SK-N-SH (cell line): ENCODE results near the gene RBM28. TPM values are rescaled to one million over a fixed set of nuclear protein-coding genes. Genes with fewer than 3 reads are reported as not detected.
A peak's percentile ranks its signal among the peaks of the same experiment; 100 is the strongest.

Experiments
- CHD2 ChIP-seq: fragments of 150-350 bp; IDR thresholded peaks from 2 replicates; pipeline ENCODE4 v1.6.1; 2018; ENCODE audit warnings: low read length; ENCODE audit not compliant: partially characterized antibody
- ELF1 ChIP-seq: IDR thresholded peaks from 2 replicates; pipeline ENCODE4 v1.4.0; 2012
- EP300 ChIP-seq, 2 experiments: IDR thresholded peaks; 2 replicates each; pipeline versions ENCODE4 v1.4.0 to v1.6.1; 2012; ENCODE audit warnings: borderline replicate concordance in 1 of 2, low read depth in 1 of 2, low read length in 1 of 2
- EZH2phosphoT487 ChIP-seq: fragments of 200-600 bp; sonication (generic); IDR thresholded peaks from 2 replicates; pipeline ENCODE4 v1.6.1; 2017; ENCODE audit warnings: low read depth, mixed run types, mild to moderate bottlenecking, antibody characterized with exemption, moderate library complexity, borderline replicate concordance
- FOXJ3 ChIP-seq: sonication (generic); formaldehyde crosslinking; IDR thresholded peaks from 2 replicates; pipeline ENCODE4 v1.5.1; 2020; ENCODE audit warnings: mild to moderate bottlenecking, missing genetic modification reagents
- FOXM1 ChIP-seq: IDR thresholded peaks from 2 replicates; pipeline ENCODE4 v1.4.0; 2012; ENCODE audit warnings: low read depth, mild to moderate bottlenecking
- GABPA ChIP-seq: IDR thresholded peaks from 2 replicates; pipeline ENCODE4 v1.4.0; 2012; ENCODE audit warnings: low read depth, mild to moderate bottlenecking
- GATA2 ChIP-seq: sonication (generic); formaldehyde crosslinking; IDR thresholded peaks from 2 replicates; pipeline ENCODE4 v1.5.0; 2020; ENCODE audit warnings: mild to moderate bottlenecking, missing genetic modification reagents
- IRF3 ChIP-seq: fragments of 150-350 bp; IDR thresholded peaks from 2 replicates; pipeline ENCODE4 v1.6.1; 2016; ENCODE audit warnings: mild to moderate bottlenecking, low read depth, low read length
- MEF2A ChIP-seq: IDR thresholded peaks from 2 replicates; pipeline ENCODE4 v1.4.0; 2012; ENCODE audit warnings: low read depth, borderline replicate concordance
- PBX3 ChIP-seq: IDR thresholded peaks from 2 replicates; pipeline ENCODE4; 2012
- REST ChIP-seq: IDR thresholded peaks from 2 replicates; pipeline ENCODE4 v1.6.1; 2012; ENCODE audit warnings: mild to moderate bottlenecking, low read depth, low read length, moderate library complexity
- RFX5 ChIP-seq: IDR thresholded peaks from 2 replicates; pipeline ENCODE4 v1.6.1; 2012; ENCODE audit warnings: mild to moderate bottlenecking, improper control_type of control experiment, low read length
- SMC3 ChIP-seq: IDR thresholded peaks from 2 replicates; pipeline ENCODE4 v1.6.1; 2012; ENCODE audit warnings: low read depth, low read length, improper control_type of control experiment
- TEAD4 ChIP-seq: IDR thresholded peaks from 2 replicates; pipeline ENCODE4 v1.4.0; 2012; ENCODE audit warnings: mild to moderate bottlenecking, borderline replicate concordance; ENCODE audit not compliant: insufficient read depth
- YY1 ChIP-seq: IDR thresholded peaks from 2 replicates; pipeline ENCODE4 v1.4.0; 2012; ENCODE audit warnings: low read depth, mild to moderate bottlenecking
- polyA plus RNA-seq, 3 experiments: library from polyadenylated mRNA; depleted of rRNA; stranded (reverse); fragments of >200 nt; gene quantifications; 2 replicates each; pipeline ENCODE4 v1.2.3, GENCODE V29; 2012

Gene RBM28
- polyA plus RNA-seq, 1 of the 3 experiments (the other 2 are of a cell fraction), result 29.1 TPM

- TF ChIP-seq REST, result no peak
- TF ChIP-seq GABPA, result no peak
- TF ChIP-seq SMC3, result peak; percentile 32; the same call in 1 of the 2 replicates
- peak; percentile 60 for TF ChIP-seq PBX3
- no peak; the same call in 1 of the 2 replicates for TF ChIP-seq RFX5
- peak; percentile 48 to 99; a peak in 3 of 4 replicates for TF ChIP-seq EP300 (IDR thresholded peaks at IDR 0.05; ENCODE audit: borderline replicate concordance in 1 of 2, low read depth in 1 of 2, low read length in 1 of 2)
- TF ChIP-seq CHD2, result peak; percentile 98
- no peak for TF ChIP-seq EZH2phosphoT487
- peak; percentile 93 for TF ChIP-seq GATA2 (CRISPR knock-in tag)
- no peak for TF ChIP-seq ELF1
- TF ChIP-seq FOXM1, result no peak
- no peak for TF ChIP-seq TEAD4
- TF ChIP-seq FOXJ3 (CRISPR knock-in tag), result peak; percentile 98
- TF ChIP-seq IRF3, result no peak
- no peak for TF ChIP-seq YY1
- no peak for TF ChIP-seq MEF2A
Measured at GRCh38 chr7:128357217-128357613, 13.5 kb upstream of the RBM28 start (continued).
